Right lobe of liver (tissue), 6 donors: ENCODE data around the gene MPIG6B. TPM values are rescaled to one million over a fixed set of nuclear protein-coding genes. Genes with fewer than 3 reads are reported as not detected.
A peak's percentile ranks its signal among the peaks of the same experiment; 100 is the strongest.

ENCODE experiments used
- ATAC-seq, 4 donors: fragments of 200-7000 bp; cut with Tn5 transposase; one replicate each; pipeline ENCODE4 v1.9.1; 2020; ENCODE audit warnings: mild to moderate bottlenecking in 4 of 4, moderate library complexity in 4 of 4
- DNase-seq, 3 donors: peaks; one replicate each; pipeline ENCODE4 v3.0.0-alpha.2; 2020
- H3K27ac ChIP-seq, 3 donors: fragments of 200-600 bp; one replicate each; pipeline ENCODE4 v1.8.0; 2022
- H3K27me3 ChIP-seq, 2 donors: fragments of 200-600 bp; one replicate each; pipeline ENCODE4 v1.8.0; 2022
- H3K36me3 ChIP-seq, 4 donors: fragments of 200-600 bp; sonication (generic) in 1 of 4; one replicate each; pipeline versions ENCODE4 v1.5.1 to v1.8.0; 2017 to 2022; ENCODE audit warnings: control low read depth in 1 of 4
- H3K4me1 ChIP-seq, 4 donors: fragments of 200-600 bp; sonication (generic) in 1 of 4; one replicate each; pipeline versions ENCODE4 v1.5.1 to v1.8.0; 2017 to 2022; ENCODE audit warnings: control low read depth in 1 of 4
- H3K4me3 ChIP-seq, 3 donors: fragments of 200-600 bp; one replicate each; pipeline ENCODE4 v1.8.0; 2022
- H3K9me3 ChIP-seq, 4 donors: fragments of 200-600 bp; sonication (generic) in 1 of 4; one replicate each; pipeline versions ENCODE4 v1.5.1 to v1.8.0; 2017 to 2022; ENCODE audit warnings: control low read depth in 1 of 4
- POLR2A ChIP-seq: fragments of 450-650 bp; IDR thresholded peaks from one replicate; pipeline ENCODE4 v1.6.1; 2017; ENCODE audit warnings: antibody characterized with exemption, mild to moderate bottlenecking
- WGBS: methylation state at CpG from one replicate; pipeline ENCODE4 v1.1.6; 2018; ENCODE audit warnings: low coverage, low lambda C conversion rate; ENCODE audit not compliant: insufficient coverage; ENCODE audit errors: missing lambda C conversion rate; 5-methylcytosine and 5-hydroxymethylcytosine counted together
- intact Hi-C, 2 donors: fragments of 100-400 bp; cut with DNase I; formaldehyde crosslinking; loops; one replicate each; pipeline versions ENCODE4 v1.11.2 to v1.14.1; 2022
- total RNA-seq, 6 experiments: library from RNA; depleted of rRNA in 2 of 6; stranded (reverse); fragments of >200 nt in 2 of 6; fragmentation: NEBNext Ultra II Directional in 3 of 6; extraction: Animal tissue kit (Norgen Biotek cat#: 25700) in 3 of 6; gene quantifications; one replicate each; pipeline versions ENCODE4 v1.1.0 to v1.2.4, GENCODE V29; 2016 to 2023
- TF ChIP-seq, protein P1 (sequence below), 4 donors: fragments of 200-600 bp in 3 of 4; fragments of 450-650 bp in 1 of 4; IDR thresholded peaks; one replicate each; pipeline versions ENCODE4 v1.5.1 to v1.8.0; 2016 to 2022; ENCODE audit warnings: antibody characterized with exemption in 4 of 4, mild to moderate bottlenecking in 2 of 4
- donor health status: DM: no; HTN: yes; CAD: no.
- donor health status: DM: no; HTN: no; CAD: no.
- donor health status: DM: no; HTN: no; CAD: no.
- donor health status: DM: no; HTN: yes; CAD: no.
- donor health status: DM: no; HTN: yes; CAD: no.

The MPIG6B gene
- total RNA-seq, 6 experiments from 2014 or later, result 0.33 to 0.56 TPM; not detected in 4

DNA sequence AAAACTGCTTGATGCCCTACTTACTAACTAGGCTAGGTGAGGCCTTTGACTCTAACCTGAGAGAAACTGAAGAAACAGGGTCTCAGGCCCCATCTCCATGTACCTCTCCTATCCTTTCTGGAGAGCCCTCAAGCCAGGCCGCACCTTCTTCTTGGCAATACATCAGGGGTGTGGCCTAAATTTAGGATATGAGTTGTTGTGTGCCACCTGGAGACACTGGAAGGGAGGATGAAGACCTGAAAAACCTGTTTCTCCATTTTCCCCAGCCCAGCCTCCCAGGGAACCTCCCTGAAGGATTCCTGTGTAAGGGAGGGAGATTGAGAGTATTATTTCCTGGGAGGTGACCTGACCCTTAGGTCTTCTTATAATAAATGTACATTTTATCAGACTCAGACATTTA is 4.9 kb upstream of the MPIG6B start:
- Histone ChIP-seq H3K4me3 (no peak overlapping the region), H3K4me1 (no peaks in the 10 kb centered on the region), H3K27me3 (no peaks in the 10 kb centered on the region), H3K9me3 (no peaks in the 10 kb centered on the region), H3K27ac (no peak overlapping the region), H3K36me3 (no peaks in the 10 kb centered on the region)
- ATAC-seq, result no peak
- no peak for DNase-seq
- WGBS, result no CpG with 5 or more reads among the region's 1 CpG
- TF ChIP-seq, protein P1, sequence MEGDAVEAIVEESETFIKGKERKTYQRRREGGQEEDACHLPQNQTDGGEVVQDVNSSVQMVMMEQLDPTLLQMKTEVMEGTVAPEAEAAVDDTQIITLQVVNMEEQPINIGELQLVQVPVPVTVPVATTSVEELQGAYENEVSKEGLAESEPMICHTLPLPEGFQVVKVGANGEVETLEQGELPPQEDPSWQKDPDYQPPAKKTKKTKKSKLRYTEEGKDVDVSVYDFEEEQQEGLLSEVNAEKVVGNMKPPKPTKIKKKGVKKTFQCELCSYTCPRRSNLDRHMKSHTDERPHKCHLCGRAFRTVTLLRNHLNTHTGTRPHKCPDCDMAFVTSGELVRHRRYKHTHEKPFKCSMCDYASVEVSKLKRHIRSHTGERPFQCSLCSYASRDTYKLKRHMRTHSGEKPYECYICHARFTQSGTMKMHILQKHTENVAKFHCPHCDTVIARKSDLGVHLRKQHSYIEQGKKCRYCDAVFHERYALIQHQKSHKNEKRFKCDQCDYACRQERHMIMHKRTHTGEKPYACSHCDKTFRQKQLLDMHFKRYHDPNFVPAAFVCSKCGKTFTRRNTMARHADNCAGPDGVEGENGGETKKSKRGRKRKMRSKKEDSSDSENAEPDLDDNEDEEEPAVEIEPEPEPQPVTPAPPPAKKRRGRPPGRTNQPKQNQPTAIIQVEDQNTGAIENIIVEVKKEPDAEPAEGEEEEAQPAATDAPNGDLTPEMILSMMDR (IDR thresholded peaks at IDR 0.05), result no peak
- TF ChIP-seq POLR2A, result no peak
- intact Hi-C loops, result loop anchor here in 1 of 2 donors (10.0 kb wide), 1 partner anchor 47 kb away; the partner anchor contains the start of gene SAPCD1

DNA sequence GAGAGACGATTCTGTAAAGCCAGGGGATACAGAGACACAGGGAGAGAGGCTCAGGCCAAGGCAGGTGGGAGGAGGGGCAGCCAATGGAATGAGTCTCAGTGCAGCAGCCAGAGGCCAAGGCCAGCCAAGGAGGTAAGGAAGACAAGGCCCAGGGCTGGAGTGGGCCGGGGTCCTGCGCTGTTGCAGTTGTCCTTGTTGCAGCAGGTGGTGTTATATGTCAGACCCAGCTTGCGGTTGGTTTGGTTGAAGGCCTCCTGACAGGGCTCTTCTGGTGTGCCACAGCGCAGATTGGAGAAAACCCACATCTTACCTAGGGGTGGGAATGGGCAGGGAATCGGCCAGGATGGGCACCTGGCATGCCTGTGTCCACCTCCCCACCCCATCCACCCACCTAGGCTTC is 4.2 kb upstream of the MPIG6B start:
- WGBS, result 90% methylated on average over 1 of the region's 6 CpGs
- DNase-seq (no peak), ATAC-seq (peak in 1 of 4 donors; percentile 12)
- H3K36me3 ChIP-seq, result no peaks in the 10 kb centered on the region
- H3K4me1 ChIP-seq, result no peaks in the 10 kb centered on the region
- intact Hi-C loops, result loop anchor here in 1 of 2 donors (10.0 kb wide), 1 partner anchor 46 kb away; the partner anchor contains the start of gene SAPCD1
- H3K27me3 ChIP-seq, result no peaks in the 10 kb centered on the region
- no peak overlapping the region for H3K4me3 ChIP-seq
- H3K27ac ChIP-seq, result no peak overlapping the region
- TF ChIP-seq, protein P1 (IDR thresholded peaks at IDR 0.05), result no peak
- no peak for TF ChIP-seq POLR2A
- no peaks in the 10 kb centered on the region for H3K9me3 ChIP-seq

DNA sequence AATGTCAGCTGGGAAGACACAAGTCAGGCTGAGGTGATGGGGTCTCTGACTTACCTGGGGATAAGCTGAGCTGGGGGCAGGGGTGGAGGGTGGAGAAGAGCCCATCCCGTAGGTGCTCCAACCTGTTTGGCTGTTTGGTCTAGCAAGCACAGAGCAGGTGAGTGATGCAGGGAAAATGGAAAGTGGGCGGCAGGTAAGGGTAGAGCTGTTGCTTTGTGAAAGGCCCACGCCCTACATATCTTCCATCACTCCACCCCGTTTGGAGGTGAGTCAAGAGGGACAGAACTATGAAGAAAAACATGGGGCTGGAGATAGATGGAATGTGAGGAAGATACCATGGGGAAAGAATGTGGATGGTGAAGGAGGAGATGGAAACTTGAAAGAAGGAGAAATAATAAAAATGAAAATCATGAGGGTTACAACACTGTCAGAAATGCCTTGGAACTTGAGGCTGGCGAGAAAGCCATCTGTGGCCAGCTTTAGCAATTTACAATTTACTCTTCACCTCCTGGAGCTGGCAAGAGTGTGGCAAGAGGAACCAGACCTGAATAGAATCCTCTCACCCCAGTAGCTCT is 2.9 kb upstream of the MPIG6B start:
- TF ChIP-seq, protein P1 (IDR thresholded peaks at IDR 0.05), result no peak
- TF ChIP-seq POLR2A, result no peak
- Histone ChIP-seq H3K4me3 (no peak overlapping the region), H3K27me3 (no peaks in the 10 kb centered on the region), H3K4me1 (no peaks in the 10 kb centered on the region), H3K9me3 (no peaks in the 10 kb centered on the region), H3K36me3 (no peaks in the 10 kb centered on the region), H3K27ac (no peak overlapping the region)
- ATAC-seq (no peak), DNase-seq (no peak)
- intact Hi-C loops, result no loop called here
- 84% methylated on average over 5 of the region's 5 CpGs for whole genome bisulfite sequencing

DNA sequence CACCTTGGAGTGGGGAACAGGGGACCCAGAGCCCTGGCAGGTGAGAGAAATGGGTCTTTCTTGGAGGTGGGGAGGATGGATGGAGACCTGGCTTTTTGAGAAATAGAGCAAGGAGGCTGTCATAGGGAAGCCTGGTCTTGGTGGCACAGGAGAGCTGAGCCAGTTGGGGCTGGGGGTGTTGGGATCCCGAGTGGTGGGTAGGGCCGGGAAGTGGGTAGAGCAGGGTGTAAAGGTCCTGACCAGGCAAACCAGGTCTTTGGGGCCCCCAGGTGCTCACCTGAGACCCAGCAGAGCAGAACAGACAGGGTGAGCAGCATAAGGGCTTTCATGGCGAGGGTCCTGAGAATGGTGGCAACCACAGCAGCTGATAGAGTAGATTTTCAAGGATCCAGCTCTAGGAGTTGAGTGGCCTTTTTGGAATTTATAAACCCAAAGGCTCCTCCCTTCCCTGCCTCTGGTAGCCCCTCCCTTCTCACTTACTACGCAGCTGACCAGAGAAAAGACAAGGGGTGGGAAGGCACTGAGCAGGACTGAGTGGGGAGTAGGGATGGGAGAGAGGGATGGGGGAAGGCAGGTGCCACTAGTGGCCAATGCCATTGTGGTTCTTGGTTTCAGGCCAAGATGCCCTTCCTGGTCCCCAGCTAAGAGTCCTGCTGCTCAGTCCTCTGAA is 1.7 kb upstream of the MPIG6B start, which contains the start of gene LY6G6C:
Gene LY6G6C, minus strand, starts transcription at position 396 of the 670 bp plus-strand sequence. Its CDS starts 67 bp downstream, at position 329.
- Histone ChIP-seq H3K9me3 (no peaks in the 10 kb centered on the region), H3K27me3 (no peaks in the 10 kb centered on the region), H3K36me3 (peaks cover 0 to under 1% (median 0%) of the 10 kb centered on the region in 4 donors), H3K4me1 (no peaks in the 10 kb centered on the region), H3K27ac (no peak within 1 kb of the TSS), H3K4me3 (no peak within 1 kb of the TSS)
- intact Hi-C loops, result no loop called here
- TF ChIP-seq, protein P1 (IDR thresholded peaks at IDR 0.05), result no peak
- no peak for TF ChIP-seq POLR2A
- DNase-seq (no peak), ATAC-seq (no peak)
- WGBS, result 54% methylated on average over 2 of the region's 4 CpGs
